Rectal smooth muscle tissue (tissue), 1 donor: ENCODE measurements around the gene C1R.

ENCODE experiments used
- H3K27ac ChIP-seq: one replicate; pipeline ENCODE4 v1.7.0; 2013; ENCODE audit warnings: low read depth, low read length, inconsistent platforms
- H3K27me3 ChIP-seq: one replicate; pipeline ENCODE4 v1.7.0; 2013; ENCODE audit warnings: low read length; ENCODE audit not compliant: control insufficient read depth, insufficient read depth
- H3K36me3 ChIP-seq: one replicate; pipeline ENCODE4 v1.7.0; 2013; ENCODE audit warnings: low read length; ENCODE audit not compliant: control insufficient read depth, insufficient read depth
- H3K4me1 ChIP-seq: one replicate; pipeline ENCODE4 v1.7.0; 2013; ENCODE audit warnings: low read length; ENCODE audit not compliant: control insufficient read depth, insufficient read depth
- H3K4me3 ChIP-seq: one replicate; pipeline ENCODE4 v1.7.0; 2013; ENCODE audit warnings: low read length
- H3K9ac ChIP-seq: one replicate; pipeline ENCODE4 v1.7.0; 2013; ENCODE audit warnings: low read length

C1R gene

DNA sequence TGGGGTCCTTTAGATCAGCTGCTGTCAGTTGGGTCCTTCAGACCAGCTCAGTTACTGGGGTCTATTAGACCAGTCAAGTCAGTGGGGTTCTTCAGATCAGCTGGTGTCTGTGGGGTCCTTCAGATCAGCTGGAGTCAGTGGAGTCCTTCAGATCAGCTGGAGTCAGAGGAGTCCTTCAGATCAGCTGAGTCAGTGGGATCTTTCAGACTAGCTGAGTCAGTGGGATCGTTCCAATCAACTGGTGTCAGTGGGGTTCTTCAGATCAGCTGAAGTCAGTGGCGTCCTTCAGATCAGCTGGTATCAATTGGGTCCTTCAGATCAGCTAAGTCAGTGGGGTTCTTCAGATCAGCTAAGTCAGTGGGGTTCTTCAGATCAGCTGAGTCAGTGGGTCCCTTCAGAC, 59.3 kb downstream of the C1R start:
- Histone ChIP-seq H3K36me3 (no peaks in the 10 kb centered on the region), H3K4me3 (no peak overlapping the region), H3K9ac (no peak overlapping the region), H3K4me1 (no peaks in the 10 kb centered on the region), H3K27ac (no peak overlapping the region), H3K27me3 (peaks cover 2% of the 10 kb centered on the region)

DNA sequence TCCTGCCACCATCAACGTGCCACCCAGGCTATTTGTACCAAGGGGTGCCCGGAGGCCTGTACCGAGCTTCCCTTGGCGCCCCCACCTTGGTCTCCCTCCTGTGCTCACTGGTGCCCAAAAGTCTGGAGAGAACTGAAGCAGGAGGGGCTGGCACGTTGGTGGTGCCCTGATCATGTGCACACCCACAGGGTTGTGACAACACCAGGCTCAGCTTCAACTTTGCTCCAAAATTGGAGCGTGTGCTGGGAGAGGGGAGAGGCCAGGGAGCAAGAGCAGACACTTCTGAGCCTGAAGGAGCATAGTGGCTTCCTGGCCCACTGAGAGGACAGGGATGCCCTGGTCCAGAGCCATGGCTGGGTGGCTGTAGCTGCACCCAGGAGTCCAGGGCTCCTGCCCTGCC, 60.9 kb downstream of the C1R start:
- Histone ChIP-seq H3K27ac (no peak overlapping the region), H3K4me1 (no peaks in the 10 kb centered on the region), H3K9ac (no peak overlapping the region), H3K36me3 (no peaks in the 10 kb centered on the region), H3K27me3 (no peaks in the 10 kb centered on the region), H3K4me3 (no peak overlapping the region)
